Prostate gland (tissue), 2 donors: Measurements from ENCODE around the gene FARS2. TPM values are rescaled to one million over a fixed set of nuclear protein-coding genes. Genes with fewer than 3 reads are reported as not detected.

ENCODE experiments used
- DNase-seq: peaks from one replicate; pipeline ENCODE4 v3.0.0-alpha.2; 2019; ENCODE audit warnings: low spot score
- H3K27ac ChIP-seq, 2 donors: fragments of 200-600 bp; sonication (generic); 2 replicates each; pipeline ENCODE4 v1.5.1; 2017 to 2019
- H3K27me3 ChIP-seq: fragments of 200-600 bp; sonication (generic); replicated peaks from 2 replicates; pipeline ENCODE4 v1.5.1; 2019; ENCODE audit not compliant: insufficient read depth
- H3K36me3 ChIP-seq, 2 donors: fragments of 200-600 bp; sonication (generic); 1 replicate in 1 of 2; 2 replicates in 1 of 2; pipeline versions ENCODE4 v1.5.1 to v1.8.1; 2017 to 2019
- H3K4me1 ChIP-seq: fragments of 200-600 bp; sonication (generic); replicated peaks from 2 replicates; pipeline ENCODE4 v1.5.1; 2019
- H3K4me3 ChIP-seq, 2 donors: fragments of 200-600 bp; sonication (generic); 2 replicates each; pipeline ENCODE4 v1.5.1; 2017 to 2019
- H3K9me3 ChIP-seq: fragments of 200-600 bp; sonication (generic); 2 replicates; pipeline ENCODE4 v1.5.1; 2017
- CTCF ChIP-seq, 4 experiments: fragments of 200-600 bp in 2 of 4; fragments of 450-650 bp in 2 of 4; sonication (generic) in 2 of 4; IDR thresholded peaks; 1 replicate in 3 of 4; 2 replicates in 1 of 4; pipeline ENCODE4 v1.5.1; 2016 to 2019; ENCODE audit warnings: antibody characterized with exemption in 4 of 4, mild to moderate bottlenecking in 2 of 4, moderate library complexity in 2 of 4
- POLR2A ChIP-seq: fragments of 450-650 bp; IDR thresholded peaks from one replicate; pipeline ENCODE4 v1.6.1; 2016; ENCODE audit warnings: antibody characterized with exemption, mild to moderate bottlenecking
- POLR2AphosphoS5 ChIP-seq: sonication (generic); formaldehyde crosslinking; IDR thresholded peaks from one replicate; pipeline ENCODE4 v1.6.1; 2017; ENCODE audit warnings: antibody characterized with exemption
- WGBS: methylation state at CpG from one replicate; pipeline ENCODE4 v1.1.5; 2018; 5-methylcytosine and 5-hydroxymethylcytosine counted together
- intact Hi-C: fragments of 100-400 bp; cut with DNase I; formaldehyde crosslinking; loops from one replicate; pipeline ENCODE4 v1.14.2; 2022
- total RNA-seq, 2 donors: library from RNA; depleted of rRNA; stranded (reverse); fragments of >200 nt; gene quantifications; one replicate each; pipeline ENCODE4 v1.1.0, GENCODE V29; 2016

The FARS2 gene
- total RNA-seq, 2 donors from 2014 or later = 11.6 to 19.5 TPM

GRCh38 chr6:5302220-5302946 is 41.1 kb downstream of the FARS2 start:
- DNase-seq = no peak
- Histone ChIP-seq H3K4me1 (no peaks in the 10 kb centered on the region), H3K27me3 (no peaks in the 10 kb centered on the region), H3K9me3 (no peaks in the 10 kb centered on the region), H3K4me3 (no peak overlapping the region), H3K36me3 (no peaks in the 10 kb centered on the region), H3K27ac (no peak overlapping the region)
- intact Hi-C loops = loop anchor here (2.0 kb wide), 1 partner anchor 160 kb away; no protein-coding TSS in a partner anchor
- WGBS = 57% methylated on average over 10 of the region's 10 CpGs
- TF ChIP-seq POLR2AphosphoS5 = no peak
- TF ChIP-seq POLR2A = no peak
- TF ChIP-seq CTCF (IDR thresholded peaks at IDR 0.05) = no peak

DNA sequence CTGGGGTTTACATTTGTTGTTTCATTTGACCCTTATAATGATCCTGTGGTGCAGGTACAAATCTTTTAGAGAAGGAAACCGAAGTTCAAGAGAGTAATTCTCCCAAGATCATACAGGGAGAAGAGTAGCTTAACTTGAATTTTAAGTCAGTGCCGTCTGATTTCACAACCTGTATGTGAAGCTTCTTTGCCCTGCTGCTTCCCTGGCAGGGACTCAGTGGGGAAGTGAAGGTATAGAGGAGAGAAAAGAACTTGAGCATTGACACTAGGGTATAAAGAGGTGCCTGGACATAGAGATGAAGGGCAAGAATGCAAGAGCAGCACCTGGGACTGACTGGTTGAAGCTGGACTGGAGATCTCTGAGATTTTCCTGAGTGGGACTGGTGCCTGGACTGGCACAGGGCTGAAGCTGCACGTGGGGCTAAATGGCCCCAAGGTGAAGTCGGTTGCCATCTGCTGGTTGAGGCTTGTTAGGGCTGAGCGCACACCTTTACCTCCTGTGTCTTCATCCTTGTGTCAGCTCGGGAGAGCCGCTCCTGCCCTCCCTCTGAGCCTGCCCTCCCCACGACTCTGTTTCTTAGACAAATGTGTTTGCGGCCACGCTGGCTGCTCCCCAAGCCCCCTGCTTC is 41.8 kb downstream of the FARS2 start:
- H3K27me3 ChIP-seq = no peaks in the 10 kb centered on the region
- TF ChIP-seq CTCF (IDR thresholded peaks at IDR 0.05) (peak; percentile 33 to 71 (median 66)), POLR2AphosphoS5 (peak; percentile 43), POLR2A (no peak)
- H3K27ac ChIP-seq = no peak overlapping the region
- no peaks in the 10 kb centered on the region for H3K36me3 ChIP-seq
- H3K4me1 ChIP-seq = no peaks in the 10 kb centered on the region
- intact Hi-C loops = loop anchor here (2.0 kb wide), 1 partner anchor 160 kb away; no protein-coding TSS in a partner anchor
- no peak overlapping the region for H3K4me3 ChIP-seq
- WGBS = 42% methylated on average over 10 of the region's 10 CpGs
- DNase-seq = peak; percentile 66
- H3K9me3 ChIP-seq = no peaks in the 10 kb centered on the region

DNA sequence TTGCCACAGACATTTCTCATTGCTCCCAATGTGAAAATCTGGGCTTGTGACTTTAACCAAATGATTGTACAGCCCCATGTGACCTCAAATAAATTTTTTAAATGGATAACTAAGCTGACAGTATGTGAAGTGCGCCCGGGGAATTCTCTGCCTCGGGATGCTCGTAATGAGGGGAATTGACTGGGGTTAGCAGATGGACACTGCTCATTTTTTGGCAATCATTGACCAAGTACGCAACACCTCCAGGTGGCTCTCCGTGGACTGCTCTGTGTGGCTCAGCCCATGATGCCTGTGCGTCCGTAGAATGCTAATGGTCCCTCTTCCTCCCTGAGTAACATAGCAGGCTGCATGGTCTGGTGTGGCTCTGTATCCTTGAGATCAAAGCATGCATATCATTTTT is 42.4 kb downstream of the FARS2 start:
- no peaks in the 10 kb centered on the region for H3K27me3 ChIP-seq
- WGBS = 91% methylated on average over 8 of the region's 8 CpGs
- no peak overlapping the region for H3K4me3 ChIP-seq
- intact Hi-C loops = loop anchor here (2.0 kb wide), 1 partner anchor 161 kb away; no protein-coding TSS in a partner anchor
- DNase-seq = no peak
- TF ChIP-seq CTCF (IDR thresholded peaks at IDR 0.05) (no peak), POLR2AphosphoS5 (no peak), POLR2A (no peak)
- no peaks in the 10 kb centered on the region for H3K4me1 ChIP-seq
- H3K9me3 ChIP-seq = no peaks in the 10 kb centered on the region
- no peaks in the 10 kb centered on the region for H3K36me3 ChIP-seq
- H3K27ac ChIP-seq = no peak overlapping the region

DNA sequence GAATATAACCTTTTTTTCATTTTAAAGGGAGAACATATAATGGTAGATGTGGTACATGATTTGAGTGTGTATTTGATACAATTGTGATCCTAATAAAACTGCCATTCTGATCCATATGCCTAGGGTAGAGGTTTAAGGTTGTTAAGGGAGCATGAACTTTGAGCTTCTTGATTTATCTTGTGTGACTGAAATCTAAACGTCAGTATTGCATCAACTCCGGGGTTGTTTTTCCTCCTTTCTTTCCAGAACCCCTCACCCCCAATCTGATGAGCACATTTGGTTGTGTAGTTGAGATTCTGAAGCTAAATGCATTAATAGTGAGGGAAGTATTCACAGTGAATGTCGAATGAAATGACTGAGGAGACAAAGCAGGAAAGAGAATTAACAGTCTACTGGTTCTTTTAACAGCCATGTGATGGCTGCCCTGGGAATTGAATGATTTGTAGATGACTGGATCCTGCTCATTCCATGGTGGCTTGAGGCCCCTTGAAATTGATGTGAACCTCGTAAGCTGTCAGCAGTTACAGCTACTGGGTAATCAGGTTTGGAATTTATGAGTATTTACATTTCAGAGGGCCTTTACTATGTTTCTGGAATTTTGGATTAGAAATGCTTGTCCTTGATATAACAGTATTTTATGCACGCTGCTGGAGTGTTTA is 44.8 kb downstream of the FARS2 start:
- Histone ChIP-seq H3K4me3 (no peak overlapping the region), H3K9me3 (no peaks in the 10 kb centered on the region), H3K36me3 (no peaks in the 10 kb centered on the region), H3K27me3 (no peaks in the 10 kb centered on the region), H3K27ac (no peak overlapping the region), H3K4me1 (no peaks in the 10 kb centered on the region)
- intact Hi-C loops = no loop called here
- WGBS = 39% methylated on average over 5 of the region's 5 CpGs
- TF ChIP-seq CTCF (IDR thresholded peaks at IDR 0.05) (no peak), POLR2A (no peak)
- DNase-seq = no peak
